ENCODE measurements around the gene ZBTB32. TPM values are rescaled to one million over a fixed set of nuclear protein-coding genes. Genes with fewer than 3 reads are reported as not detected.
A peak's percentile ranks its signal among the peaks of the same experiment; 100 is the strongest.

The ZBTB32 gene
- total RNA-seq, 2 donors from 2014 or later = 181 to 198 TPM

GRCh38 chr19:35750167-35750566 is 45.8 kb downstream of the ZBTB32 start:
- peaks cover 15 to 16% of the 10 kb centered on the region in 2 donors for H3K36me3 Mint-ChIP-seq
- peak overlapping the region; percentile 27 to 29 for H3K27ac Mint-ChIP-seq
- DNase-seq (ENCODE audit: low spot score in 2 of 2) = no peak
- no peak for ATAC-seq
- H3K9me3 Mint-ChIP-seq = no peaks in the 10 kb centered on the region

DNA sequence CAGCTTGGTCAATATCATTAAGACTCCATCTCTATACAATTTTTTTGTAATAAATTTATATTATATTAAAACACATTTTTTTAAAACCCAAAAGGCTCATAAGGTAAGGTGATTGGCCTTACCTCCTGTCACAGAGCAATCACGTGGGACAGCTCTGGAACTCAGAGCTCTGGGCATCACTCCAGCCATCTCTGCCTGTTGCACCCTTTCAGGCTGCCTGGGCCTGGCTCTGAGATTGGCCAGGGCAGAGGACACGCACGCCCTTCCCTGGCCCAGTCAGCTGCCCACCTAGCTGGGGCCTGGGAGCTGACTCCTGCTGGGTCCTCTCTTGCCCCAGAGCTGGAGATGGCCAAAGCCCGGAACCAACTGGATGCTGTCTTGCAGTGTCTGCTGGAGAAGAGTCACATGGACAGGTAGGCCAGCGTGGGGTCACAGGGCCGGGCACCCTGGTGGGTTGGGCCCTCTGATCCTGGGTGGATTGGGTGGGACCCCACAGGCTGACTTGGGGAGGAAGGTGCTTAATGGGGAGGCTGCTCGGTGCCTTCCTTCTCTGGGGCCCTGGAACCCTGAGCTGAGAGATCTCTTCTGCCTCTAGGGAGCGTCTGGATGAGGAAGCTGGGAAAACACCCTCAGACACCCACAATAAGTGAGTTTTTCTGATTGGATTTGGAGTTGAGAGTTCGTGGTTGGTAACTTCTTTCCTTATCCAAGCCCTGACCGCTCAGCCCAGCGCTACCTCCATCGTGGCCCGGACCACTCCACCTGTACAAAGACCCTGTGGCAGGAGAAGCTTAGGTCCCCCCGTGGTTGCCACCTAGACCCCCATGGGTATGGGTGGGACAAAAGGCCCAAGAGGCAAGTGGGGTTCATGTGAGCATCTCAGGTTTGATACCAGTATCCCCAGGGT is 47.7 kb downstream of the ZBTB32 start:
- Mint-ChIP-seq H3K36me3 (peaks cover 10 to 13% of the 10 kb centered on the region in 2 donors), H3K9me3 (no peaks in the 10 kb centered on the region), H3K27ac (no peak overlapping the region)
- no peak for DNase-seq (ENCODE audit: low spot score in 2 of 2)
- ATAC-seq = no peak

DNA sequence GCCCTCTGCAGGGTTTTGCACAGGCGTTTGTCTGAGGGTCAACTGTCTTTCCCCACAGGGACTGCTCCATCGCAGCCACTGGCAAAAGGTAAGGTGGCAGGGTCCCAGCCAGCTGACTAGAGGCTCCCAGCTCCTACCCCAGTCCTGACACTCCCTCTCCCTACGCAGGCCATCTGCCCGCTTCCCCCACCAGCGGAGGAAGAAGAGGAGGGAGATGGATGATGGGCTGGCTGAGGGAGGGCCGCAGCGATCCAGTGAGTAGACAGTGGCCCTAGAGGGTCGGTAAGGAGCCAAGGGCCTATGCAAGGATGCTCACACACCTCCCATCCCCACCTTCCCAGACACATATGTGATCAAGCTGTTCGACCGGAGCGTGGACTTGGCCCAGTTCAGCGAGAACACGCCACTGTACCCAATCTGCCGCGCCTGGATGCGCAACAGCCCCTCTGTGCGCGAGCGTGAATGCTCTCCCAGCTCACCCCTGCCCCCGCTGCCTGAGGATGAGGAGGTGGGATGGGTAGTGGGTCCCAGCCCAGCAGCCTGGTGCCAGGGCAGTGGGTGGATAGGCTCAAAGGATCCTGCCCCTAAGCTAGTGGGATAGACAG is 48.5 kb downstream of the ZBTB32 start:
- H3K36me3 Mint-ChIP-seq = peaks cover 9 to 13% of the 10 kb centered on the region in 2 donors

DNA sequence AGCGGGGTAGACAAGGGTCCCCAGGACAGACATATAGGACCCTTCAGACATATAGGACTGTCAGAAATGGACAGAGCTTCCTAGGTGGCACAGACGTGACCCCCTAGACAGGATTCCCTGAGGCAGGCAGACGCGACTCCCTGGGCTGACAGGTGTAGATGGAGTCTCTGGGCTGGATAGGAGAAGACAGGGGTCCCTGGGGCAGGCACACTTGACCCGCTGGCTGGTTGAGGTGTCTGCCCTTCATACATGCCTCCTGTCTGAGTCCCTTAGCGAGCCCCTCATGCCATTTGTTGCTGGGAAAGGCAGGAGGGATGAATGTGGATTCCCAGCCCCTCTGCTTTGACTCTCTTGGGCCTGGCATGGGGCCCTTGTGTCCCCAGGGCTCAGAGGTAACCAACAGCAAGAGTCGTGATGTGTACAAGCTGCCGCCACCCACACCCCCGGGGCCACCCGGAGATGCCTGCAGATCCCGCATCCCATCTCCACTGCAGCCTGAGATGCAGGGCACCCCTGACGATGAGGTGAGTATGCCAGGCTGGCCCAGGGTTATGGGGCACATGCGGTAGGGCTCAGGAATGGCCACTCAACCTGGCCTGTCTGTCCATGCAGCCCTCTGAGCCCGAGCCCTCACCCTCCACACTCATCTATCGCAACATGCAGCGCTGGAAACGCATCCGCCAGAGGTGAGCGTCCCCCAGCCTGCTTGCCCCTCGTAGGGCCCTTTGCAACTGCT is 49.4 kb downstream of the ZBTB32 start:
- no peaks in the 10 kb centered on the region for H3K9me3 Mint-ChIP-seq

More for the DNA sequence above, 48.5 kb downstream of the ZBTB32 start:
- Mint-ChIP-seq H3K27ac (peak overlapping the region in 1 of 2 donors; percentile 57), H3K9me3 (no peaks in the 10 kb centered on the region)
- no peak for DNase-seq (ENCODE audit: low spot score in 2 of 2)
- ATAC-seq = no peak

DNA sequence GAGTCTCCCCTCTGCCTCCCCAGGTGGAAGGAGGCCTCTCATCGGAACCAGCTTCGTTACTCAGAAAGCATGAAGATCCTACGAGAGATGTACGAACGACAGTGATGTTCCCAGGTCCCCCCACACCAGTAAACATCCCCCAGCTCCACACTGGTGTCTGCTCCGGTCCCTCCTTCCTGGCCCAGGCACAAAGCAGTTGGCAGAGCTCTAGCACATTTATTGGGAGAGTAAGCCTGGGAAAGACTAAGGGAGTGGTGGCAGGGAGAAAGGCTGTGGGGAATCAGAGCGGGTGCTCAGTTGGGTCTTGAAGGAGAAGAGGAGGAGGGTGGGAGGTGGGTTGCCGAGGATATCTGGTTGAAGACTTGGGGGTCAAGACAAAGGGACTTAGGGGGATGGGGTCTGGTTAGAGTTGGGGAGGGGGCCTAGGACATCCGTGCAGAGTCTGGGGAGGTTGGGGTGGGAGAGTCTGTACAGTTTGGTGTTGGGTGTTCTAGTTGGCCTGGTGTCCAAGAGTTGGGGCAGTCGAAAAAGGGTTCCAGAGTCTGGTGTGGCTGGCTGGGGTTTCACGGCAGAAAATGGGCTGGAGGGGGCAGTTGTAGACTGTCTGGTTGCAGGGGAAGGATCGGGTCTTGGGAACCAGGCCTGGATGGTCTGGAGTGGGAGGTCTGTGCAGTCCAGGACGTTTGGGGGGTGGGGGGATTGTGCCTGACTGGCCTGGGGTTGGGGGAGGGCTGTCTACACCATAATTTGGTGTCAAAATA is 50.2 kb downstream of the ZBTB32 start:
- Mint-ChIP-seq H3K36me3 (peaks cover 5 to 8% of the 10 kb centered on the region in 2 donors), H3K9me3 (no peaks in the 10 kb centered on the region), H3K27ac (no peak overlapping the region)
- ATAC-seq = no peak
- DNase-seq (ENCODE audit: low spot score in 2 of 2) = no peak

More for the DNA sequence above, 49.4 kb downstream of the ZBTB32 start:
- ATAC-seq (no peak), DNase-seq (ENCODE audit: low spot score in 2 of 2) (no peak)
- no peak overlapping the region for H3K27ac Mint-ChIP-seq
- peaks cover 5 to 8% of the 10 kb centered on the region in 2 donors for H3K36me3 Mint-ChIP-seq

DNA sequence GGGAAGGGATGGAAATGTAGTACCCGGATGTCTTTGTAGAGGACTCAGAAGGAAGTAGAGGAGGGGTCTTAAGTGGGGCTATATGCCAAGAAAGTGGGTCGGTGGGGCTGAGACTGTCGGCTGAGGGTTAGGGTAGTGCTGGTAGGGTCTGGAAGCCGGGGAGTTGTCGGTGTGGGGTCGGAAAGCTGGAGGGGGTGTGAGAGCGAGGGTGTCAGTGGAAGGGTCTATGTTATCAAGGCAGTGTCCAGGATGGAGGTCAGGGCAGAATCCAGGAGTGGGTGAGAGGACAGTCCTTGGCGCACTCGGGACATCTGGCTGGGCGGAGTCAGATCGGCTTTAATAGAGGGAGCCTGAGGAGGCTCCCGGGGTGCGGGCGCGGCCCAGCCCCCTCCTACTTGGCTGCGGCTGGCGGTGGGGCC is 50.8 kb downstream of the ZBTB32 start:
- no peak for DNase-seq (ENCODE audit: low spot score in 2 of 2)
- H3K36me3 Mint-ChIP-seq = peaks cover 5 to 8% of the 10 kb centered on the region in 2 donors
- ATAC-seq = no peak
- H3K9me3 Mint-ChIP-seq = no peaks in the 10 kb centered on the region
- H3K27ac Mint-ChIP-seq = no peak overlapping the region

DNA sequence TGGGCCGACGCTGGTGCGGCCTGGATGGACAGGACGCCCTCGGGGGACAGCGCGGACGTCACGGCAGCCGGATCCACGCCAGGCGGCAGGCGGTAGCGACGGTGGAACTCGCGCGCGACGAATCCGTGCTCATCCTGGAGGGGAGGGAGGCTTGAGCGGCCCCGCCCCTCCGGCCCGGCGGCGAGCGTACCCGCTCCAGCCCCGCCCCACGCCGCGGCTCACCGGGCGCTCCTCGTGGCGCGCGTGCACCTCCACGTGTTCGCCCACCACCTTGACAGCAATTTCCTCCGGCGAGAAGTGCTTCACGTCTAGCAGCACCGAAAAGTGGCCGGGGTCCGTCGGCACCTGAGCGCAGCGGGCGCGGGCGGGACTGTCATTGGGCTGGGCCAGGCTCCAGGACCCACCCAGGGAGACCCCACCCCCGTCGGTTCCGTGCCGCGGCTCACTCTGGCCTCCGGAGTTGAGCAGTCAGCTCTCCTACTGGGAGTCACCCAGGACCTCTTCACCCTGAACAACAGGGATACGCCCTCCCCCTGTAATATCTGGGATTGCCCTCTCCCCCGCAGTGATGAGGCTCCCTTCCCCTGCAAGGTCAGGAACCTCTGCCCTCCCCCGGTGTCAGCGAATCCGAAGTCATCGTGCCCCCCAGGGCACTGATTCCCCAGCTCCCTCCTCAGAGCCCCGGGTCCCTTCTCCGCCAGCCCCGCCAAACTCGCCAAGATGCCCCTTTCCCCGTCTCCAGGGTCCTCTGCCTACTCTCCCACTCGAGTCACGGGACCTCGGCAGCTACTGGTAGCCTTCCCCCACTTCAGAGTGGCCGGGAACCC is 51.4 kb downstream of the ZBTB32 start:
- Mint-ChIP-seq H3K36me3 (peaks cover 5 to 8% of the 10 kb centered on the region in 2 donors), H3K27ac (peak overlapping the region in 1 of 2 donors; percentile 79), H3K9me3 (no peaks in the 10 kb centered on the region)
- ATAC-seq = peak in 1 of 2 donors; percentile 8
- peak in 1 of 2 donors; percentile 60 for DNase-seq (ENCODE audit: low spot score in 2 of 2)

DNA sequence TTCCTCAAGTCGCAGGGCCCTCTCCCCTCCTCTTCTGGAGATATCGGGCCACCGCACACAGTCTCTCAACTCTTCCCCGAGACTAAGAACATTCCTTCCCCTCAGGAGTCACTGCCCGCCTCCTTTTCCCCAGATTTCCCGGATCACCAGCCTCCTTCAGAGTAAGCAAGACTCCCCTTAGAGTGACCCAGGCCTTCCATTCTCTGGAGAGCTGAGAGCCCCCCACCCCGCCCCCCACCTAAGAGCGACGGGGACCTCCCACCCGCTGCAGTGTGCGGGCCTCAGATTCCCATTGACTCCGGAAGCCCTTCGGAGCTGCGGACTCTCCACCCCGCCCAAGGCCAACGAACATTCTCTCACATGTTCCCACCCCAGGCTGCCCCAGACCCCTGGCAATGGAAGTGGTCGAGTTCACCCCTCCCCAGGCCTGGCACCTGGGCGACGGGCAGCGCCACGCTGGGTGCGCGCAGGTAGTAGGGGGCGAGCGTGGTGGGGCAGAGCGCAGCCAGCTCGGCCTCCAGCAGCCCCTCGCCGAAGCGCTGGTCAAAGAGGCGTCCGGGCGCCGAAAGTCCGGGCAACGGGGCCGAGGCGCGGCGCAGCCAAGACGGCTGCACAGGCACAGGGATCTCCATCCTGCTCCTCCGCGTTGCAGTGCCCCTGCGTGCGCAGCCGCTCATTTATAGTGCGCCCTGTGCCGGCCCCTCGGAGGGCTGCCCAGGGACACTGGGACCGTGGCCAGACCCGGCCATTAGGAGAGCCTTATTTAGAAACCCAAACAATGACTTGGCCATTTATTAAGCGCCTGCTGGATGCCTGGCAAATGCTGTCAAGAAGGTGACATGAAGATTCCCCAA is 52.2 kb downstream of the ZBTB32 start, which contains the start of gene HSPB6:
Gene HSPB6 (minus strand): TSS at position 653 of the 854 bp plus-strand sequence. CDS start 21 bp downstream, at position 632.
- H3K27ac Mint-ChIP-seq = peak within 1 kb of the TSS; percentile 90 to 97
- peaks cover 5 to 8% of the 10 kb centered on the region in 2 donors for H3K36me3 Mint-ChIP-seq
- H3K9me3 Mint-ChIP-seq = no peaks in the 10 kb centered on the region
- DNase-seq (ENCODE audit: low spot score in 2 of 2) (no peak), ATAC-seq (no peak)

DNA sequence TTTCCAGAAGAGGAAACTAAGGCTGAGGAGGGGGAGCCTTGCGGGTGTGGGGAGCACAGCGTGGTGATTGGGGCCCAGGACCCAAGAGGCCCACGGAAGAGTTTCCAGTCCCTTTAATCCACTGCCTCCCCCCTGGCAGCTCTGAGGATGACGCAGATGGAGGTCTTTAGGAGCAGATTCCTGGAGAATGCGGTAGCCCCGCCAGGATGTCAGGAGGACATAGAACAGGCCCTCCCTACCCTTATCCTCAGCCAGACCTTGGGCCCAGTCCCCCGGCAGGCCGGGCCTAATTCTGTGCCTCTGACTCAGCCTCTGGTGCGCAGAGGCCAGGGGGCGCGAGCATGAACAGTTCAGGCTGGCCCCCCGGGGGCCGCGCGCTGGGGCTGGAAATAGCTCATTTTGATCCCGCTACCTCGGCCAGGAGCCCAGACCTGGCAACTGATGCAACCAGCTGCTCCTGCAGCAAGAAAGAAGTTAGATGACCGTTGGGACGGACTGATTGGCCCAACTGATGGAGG is 52.9 kb downstream of the ZBTB32 start:
- DNase-seq (ENCODE audit: low spot score in 2 of 2) (peak in 1 of 2 donors; percentile 46), ATAC-seq (peak; percentile 14 to 15)
- Mint-ChIP-seq H3K27ac (peak overlapping the region; percentile 90 to 97), H3K36me3 (peaks cover 8 to 11% of the 10 kb centered on the region in 2 donors), H3K9me3 (no peaks in the 10 kb centered on the region)

GRCh38 chr19:35757749-35758608 is 53.6 kb downstream of the ZBTB32 start, which contains the start of gene PROSER3:
TSS of gene PROSER3 (plus strand) at chr19:35758176. CDS start at chr19:35758216, 40 bp downstream.
- peak within 1 kb of the TSS; percentile 90 to 97 for H3K27ac Mint-ChIP-seq
- H3K36me3 Mint-ChIP-seq = peaks cover 8 to 11% of the 10 kb centered on the region in 2 donors
- peak; percentile 99 to 100 for DNase-seq (ENCODE audit: low spot score in 2 of 2)
- no peaks in the 10 kb centered on the region for H3K9me3 Mint-ChIP-seq
- ATAC-seq = peak; percentile 97 to 98

GRCh38 chr19:35759697-35760096 is 55.3 kb downstream of the ZBTB32 start:
- peaks cover 5 to 11% of the 10 kb centered on the region in 2 donors for H3K36me3 Mint-ChIP-seq
- ATAC-seq (no peak), DNase-seq (ENCODE audit: low spot score in 2 of 2) (no peak)
- no peaks in the 10 kb centered on the region for H3K9me3 Mint-ChIP-seq
- peak overlapping the region in 1 of 2 donors; percentile 67 for H3K27ac Mint-ChIP-seq

DNA sequence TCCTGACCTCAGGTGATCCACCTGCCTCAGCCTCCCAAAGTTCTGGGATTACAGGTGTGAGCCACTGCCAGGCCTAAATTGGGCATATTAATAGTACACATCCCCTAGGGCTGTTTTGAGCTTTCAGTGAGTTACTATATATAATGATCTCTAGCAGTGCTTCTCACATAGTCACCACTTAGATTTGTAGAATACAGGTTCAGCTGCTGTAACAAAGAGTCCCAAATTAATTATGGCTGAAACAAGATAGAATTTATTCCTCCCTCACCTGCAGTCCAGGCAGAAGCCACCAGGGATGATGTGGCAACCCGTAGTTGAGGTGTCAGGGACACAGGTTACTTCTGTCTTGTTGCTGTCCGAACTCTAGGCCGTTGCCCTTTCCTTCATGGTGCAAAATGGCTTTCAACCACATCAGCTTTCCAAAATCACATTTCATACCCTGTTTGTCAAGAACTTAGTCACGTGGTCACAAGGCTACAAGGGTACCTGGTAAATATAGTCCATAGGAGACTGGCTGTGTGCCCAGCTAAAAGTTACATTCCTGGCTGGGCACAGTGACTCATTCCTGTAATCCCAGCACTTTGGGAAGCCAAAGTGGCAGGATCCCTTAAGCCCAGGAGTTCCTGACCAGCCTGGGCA is 56.5 kb downstream of the ZBTB32 start:
- Mint-ChIP-seq H3K36me3 (peaks cover 5 to 11% of the 10 kb centered on the region in 2 donors), H3K27ac (no peak overlapping the region), H3K9me3 (no peaks in the 10 kb centered on the region)
- DNase-seq (ENCODE audit: low spot score in 2 of 2) (no peak), ATAC-seq (no peak)

Data from activated naive CD4-positive, alpha-beta T cell treated with anti-CD3 and anti-CD28 coated beads, Interleukin-2, amount 50 U/mL, for 72 hours (primary cell).